Neural cell (in vitro differentiated cells): ENCODE results near the gene PRKCZ. TPM values are rescaled to one million over a fixed set of nuclear protein-coding genes. Genes with fewer than 3 reads are reported as not detected.

ENCODE experiments used
- H2AFZ ChIP-seq: fragments of 200-600, 300-800 bp; sonication (generic), shearing (Covaris generic); 2 replicates; pipeline ENCODE4 v1.6.0; 2014; ENCODE audit warnings: low read depth, mild to moderate bottlenecking, antibody characterized with exemption, low read length, moderate library complexity
- H3F3A ChIP-seq: fragments of 200-600 bp; shearing (Covaris generic); 2 replicates; pipeline ENCODE4 v1.6.1; 2016; ENCODE audit warnings: mild to moderate bottlenecking, moderate library complexity, mixed read lengths, antibody characterized with exemption, low read length; ENCODE audit not compliant: insufficient read depth, poor library complexity, severe bottlenecking
- H3K27ac ChIP-seq: fragments of 200-600, 300-800 bp; sonication (generic), shearing (Covaris generic); 2 replicates; pipeline ENCODE4 v1.5.1; 2014; ENCODE audit warnings: mild to moderate bottlenecking, low read length, moderate library complexity
- H3K27me3 ChIP-seq: fragments of 300-800, 200-600 bp; sonication (generic), shearing (Covaris generic); 2 replicates; pipeline ENCODE4 v1.6.0; 2014; ENCODE audit warnings: mild to moderate bottlenecking, low read depth, low read length, moderate library complexity; ENCODE audit not compliant: insufficient read depth
- H3K36me3 ChIP-seq: fragments of 300-800, 200-600 bp; sonication (generic), shearing (Covaris generic); 2 replicates; pipeline ENCODE4 v1.5.1; 2014; ENCODE audit warnings: mild to moderate bottlenecking, antibody characterized with exemption, low read length, moderate library complexity; ENCODE audit not compliant: insufficient read depth
- H3K4me2 ChIP-seq: fragments of 300-800, 200-600 bp; sonication (generic), shearing (Covaris generic); 2 replicates; pipeline ENCODE4 v1.6.0; 2014; ENCODE audit warnings: mild to moderate bottlenecking, low read length
- H3K4me3 ChIP-seq: fragments of 300-800, 200-600 bp; sonication (generic), shearing (Covaris generic); 2 replicates; pipeline ENCODE4 v1.5.1; 2014; ENCODE audit warnings: mild to moderate bottlenecking, low read length, moderate library complexity
- H3K79me2 ChIP-seq: fragments of 200-600 bp; shearing (Covaris generic); replicated peaks from 2 replicates; pipeline ENCODE4 v1.6.0; 2014; ENCODE audit warnings: mild to moderate bottlenecking, low read length, moderate library complexity; ENCODE audit not compliant: insufficient read depth
- H3K9ac ChIP-seq: fragments of 300-800, 200-600 bp; sonication (generic), shearing (Covaris generic); 2 replicates; pipeline ENCODE4 v1.6.1; 2016; ENCODE audit warnings: mild to moderate bottlenecking, low read length, mixed read lengths
- H3K9me2 ChIP-seq: fragments of 200-600 bp; shearing (Covaris generic); 2 replicates; pipeline ENCODE4 v1.6.1; 2016; ENCODE audit warnings: mild to moderate bottlenecking, low read length, mixed read lengths; ENCODE audit not compliant: insufficient read depth
- H3K9me3 ChIP-seq: fragments of 200-600, 300-800 bp; sonication (generic), shearing (Covaris generic); 2 replicates; pipeline ENCODE4 v1.6.1; 2016; ENCODE audit warnings: mild to moderate bottlenecking, mixed run types, low read length, moderate library complexity, mixed read lengths
- H4K20me1 ChIP-seq: fragments of 200-600 bp; shearing (Covaris generic); 2 replicates; pipeline ENCODE4 v1.6.1; 2016; ENCODE audit warnings: mild to moderate bottlenecking, mixed run types; ENCODE audit not compliant: insufficient read depth
- CTCF ChIP-seq: fragments of 450-650 bp; IDR thresholded peaks from 2 replicates; pipeline ENCODE4 v1.5.1; 2014; ENCODE audit warnings: antibody characterized with exemption, mild to moderate bottlenecking, moderate library complexity; ENCODE audit not compliant: poor library complexity, severe bottlenecking
- EP300 ChIP-seq: fragments of 450-650 bp; conservative IDR thresholded peaks from 2 replicates; pipeline ENCODE4 v1.6.1; 2014; ENCODE audit warnings: antibody characterized with exemption, mild to moderate bottlenecking, moderate library complexity; ENCODE audit not compliant: poor library complexity, severe bottlenecking
- EZH2 ChIP-seq: fragments of 200-600, 300-800 bp; shearing (Covaris generic), sonication (generic); IDR thresholded peaks from 2 replicates; pipeline ENCODE4 v1.6.1; 2014; ENCODE audit warnings: antibody characterized with exemption, low read length, borderline replicate concordance, mild to moderate bottlenecking; ENCODE audit not compliant: insufficient read depth, poor library complexity, severe bottlenecking
- MXI1 ChIP-seq: fragments of 450-650 bp; conservative IDR thresholded peaks from 2 replicates; pipeline ENCODE4 v1.6.1; 2014; ENCODE audit warnings: antibody characterized with exemption, mild to moderate bottlenecking; ENCODE audit not compliant: poor library complexity, severe bottlenecking
- POLR2AphosphoS5 ChIP-seq: IDR thresholded peaks from 2 replicates; pipeline ENCODE4 v1.6.1; 2012
- RAD21 ChIP-seq: fragments of 450-650 bp; conservative IDR thresholded peaks from 2 replicates; pipeline ENCODE4 v1.6.1; 2014; ENCODE audit warnings: antibody characterized with exemption, mild to moderate bottlenecking, moderate library complexity
- REST ChIP-seq: IDR thresholded peaks from 2 replicates; pipeline ENCODE4 v1.6.1; 2012; ENCODE audit warnings: borderline replicate concordance
- SMC3 ChIP-seq: fragments of 450-650 bp; conservative IDR thresholded peaks from 2 replicates; pipeline ENCODE4 v1.6.1; 2014; ENCODE audit warnings: antibody characterized with exemption, mild to moderate bottlenecking, moderate library complexity; ENCODE audit not compliant: poor library complexity
- TAF1 ChIP-seq: IDR thresholded peaks from 2 replicates; pipeline ENCODE4 v1.6.1; 2012; ENCODE audit warnings: low read depth
- polyA plus RNA-seq: library from polyadenylated mRNA; depleted of rRNA; stranded (reverse); fragments of >200 nt; gene quantifications from 2 replicates; pipeline ENCODE4 v1.2.3, GENCODE V29; 2014

PRKCZ gene
- polyA plus RNA-seq, 1 donor from 2014 or later = 54.9 TPM

GRCh38 chr1:2221271-2221670, 171.1 kb downstream of the PRKCZ start:
- Histone ChIP-seq H3F3A (no peaks in the 10 kb centered on the region), H3K9me2 (no peaks in the 10 kb centered on the region), H3K4me3 (no peak overlapping the region), H3K4me2 (no peak overlapping the region), H3K36me3 (no peaks in the 10 kb centered on the region), H3K9ac (no peak overlapping the region), H2AFZ (no peak overlapping the region), H3K79me2 (no peaks in the 10 kb centered on the region), H3K27ac (no peak overlapping the region), H3K9me3 (no peaks in the 10 kb centered on the region), H3K27me3 (no peaks in the 10 kb centered on the region), H4K20me1 (no peaks in the 10 kb centered on the region)
- TF ChIP-seq EZH2 = no peak

- TF ChIP-seq MXI1 = no peak
- TF ChIP-seq EZH2 = no peak
- TF ChIP-seq SMC3 = no peak
- TF ChIP-seq POLR2AphosphoS5 = no peak
- TF ChIP-seq TAF1 = no peak
- no peak for TF ChIP-seq REST
- TF ChIP-seq RAD21 = no peak
- TF ChIP-seq CTCF = no peak
- Histone ChIP-seq H3K36me3 (no peaks in the 10 kb centered on the region), H3K4me2 (no peak overlapping the region), H3K4me3 (no peak overlapping the region), H3K9ac (no peak overlapping the region), H3K9me3 (no peaks in the 10 kb centered on the region), H3K27me3 (no peaks in the 10 kb centered on the region), H3F3A (no peaks in the 10 kb centered on the region), H3K27ac (no peak overlapping the region), H3K79me2 (no peaks in the 10 kb centered on the region), H3K9me2 (no peaks in the 10 kb centered on the region), H4K20me1 (peaks cover 4% of the 10 kb centered on the region), H2AFZ (no peak overlapping the region)
These were observed 174.0 kb downstream of the PRKCZ start for GRCh38 chr1:2224170-2224584.

- H3K36me3 ChIP-seq = no peaks in the 10 kb centered on the region
- H3K9me3 ChIP-seq = no peaks in the 10 kb centered on the region
- no peak overlapping the region for H3K27ac ChIP-seq
- H3K4me3 ChIP-seq = no peak overlapping the region
- no peak overlapping the region for H3K4me2 ChIP-seq
- H3K9me2 ChIP-seq = no peaks in the 10 kb centered on the region
- no peaks in the 10 kb centered on the region for H3F3A ChIP-seq
- TF ChIP-seq TAF1 = no peak
- TF ChIP-seq EP300 = no peak
- TF ChIP-seq RAD21 = no peak
- TF ChIP-seq POLR2AphosphoS5 = no peak
- TF ChIP-seq MXI1 = no peak
- H3K9ac ChIP-seq = no peak overlapping the region
- no peaks in the 10 kb centered on the region for H3K27me3 ChIP-seq
- no peak overlapping the region for H2AFZ ChIP-seq
- peaks cover 6% of the 10 kb centered on the region for H3K79me2 ChIP-seq
- peaks cover 10% of the 10 kb centered on the region for H4K20me1 ChIP-seq
These were observed 174.6 kb downstream of the PRKCZ start for GRCh38 chr1:2224631-2225428.
